H1 (cell line): ENCODE results near the gene NELFCD.

Experiments used
- CTCF ChIP-seq, 3 experiments: IDR thresholded peaks; 1 replicate in 2 of 3; 2 replicates in 1 of 3; pipeline versions ENCODE4 v1.5.1 to v1.6.1; 2011; ENCODE audit warnings: low read length in 3 of 3, mild to moderate bottlenecking in 3 of 3, inconsistent platforms in 2 of 3, low read depth in 1 of 3, moderate library complexity in 1 of 3; ENCODE audit not compliant: insufficient read depth in 1 of 3; ENCODE audit errors: control extremely low read depth in 1 of 3
- POLR2A ChIP-seq, 2 experiments: IDR thresholded peaks; 1 replicate in 1 of 2; 2 replicates in 1 of 2; pipeline ENCODE4 v1.6.1; 2011; ENCODE audit warnings: low read depth in 2 of 2, low read length in 2 of 2, mild to moderate bottlenecking in 2 of 2; ENCODE audit errors: control extremely low read depth in 1 of 2

GRCh38 chr20:59017493-59018231 lies 36.6 kb downstream of the NELFCD start:
- TF ChIP-seq CTCF (IDR thresholded peaks at IDR 0.05; ENCODE audit: control extremely low read depth in 1 of 3, insufficient read depth in 1 of 3, low read depth in 1 of 3, low read length in 3 of 3) (no peak), POLR2A (IDR thresholded peaks at IDR 0.05; ENCODE audit: control extremely low read depth in 1 of 2, low read depth in 2 of 2, low read length in 2 of 2) (no peak)
